ENCODE measurements around the gene GPS1.

DNA sequence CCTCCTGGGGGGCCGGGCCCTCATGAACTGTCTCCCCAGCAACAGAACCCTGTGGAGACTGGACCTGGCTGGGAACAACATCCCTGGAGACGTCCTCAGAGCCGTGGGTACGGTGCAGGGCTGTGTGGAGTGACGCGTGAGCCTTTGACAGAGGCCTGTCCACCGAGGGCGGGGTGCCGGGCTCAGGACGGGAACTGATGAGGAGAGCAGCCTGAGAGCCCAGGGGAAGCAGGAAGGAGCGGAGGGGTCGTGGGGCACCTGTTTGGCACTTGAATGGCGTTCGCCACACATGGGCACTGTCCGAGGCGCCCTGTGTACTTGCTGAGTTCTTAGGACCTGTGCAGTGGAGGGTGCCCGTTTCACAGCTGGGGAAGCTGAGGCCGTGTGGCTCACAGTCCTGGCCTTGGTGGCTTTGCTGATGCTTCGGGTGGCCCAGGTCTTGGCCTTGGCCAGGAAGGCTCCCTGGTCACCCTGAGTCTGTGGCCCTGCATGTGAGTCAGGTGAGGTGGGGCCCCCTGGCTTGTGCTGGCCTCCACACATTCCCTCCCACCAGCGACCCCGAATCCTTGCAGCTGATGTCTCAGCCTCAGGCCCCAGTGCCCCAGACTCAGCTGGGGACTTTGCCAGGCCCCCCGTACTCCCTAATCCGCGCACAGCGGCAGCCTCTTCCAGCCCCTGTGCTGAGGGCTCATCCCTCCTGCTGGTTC, 26.1 kb upstream of the GPS1 start:
- TF ChIP-seq GATA2 (CRISPR knock-in tag; IDR thresholded peaks at IDR 0.05) (no peak), DDX20 (tag; IDR thresholded peaks at IDR 0.05; ENCODE audit: low read depth) (no peak), TCF7L2 (IDR thresholded peaks at IDR 0.05; ENCODE audit: low read depth, low read length) (no peak), ZNF586 (CRISPR knock-in tag; conservative IDR thresholded peaks at IDR 0.05) (no peak), POLR2A (conservative IDR thresholded peaks at IDR 0.05) (no peak), RFX5 (IDR thresholded peaks at IDR 0.05; ENCODE audit: low read depth, low read length) (no peak), EZH2 (IDR thresholded peaks at IDR 0.05; ENCODE audit: borderline replicate concordance, low read depth, low read length) (no peak), ZFP36 (IDR thresholded peaks at IDR 0.05; ENCODE audit: low read depth, low read length, partially characterized antibody) (no peak), TEAD2 (tag; IDR thresholded peaks at IDR 0.05) (no peak)
- TF ChIP-seq, protein P1, sequence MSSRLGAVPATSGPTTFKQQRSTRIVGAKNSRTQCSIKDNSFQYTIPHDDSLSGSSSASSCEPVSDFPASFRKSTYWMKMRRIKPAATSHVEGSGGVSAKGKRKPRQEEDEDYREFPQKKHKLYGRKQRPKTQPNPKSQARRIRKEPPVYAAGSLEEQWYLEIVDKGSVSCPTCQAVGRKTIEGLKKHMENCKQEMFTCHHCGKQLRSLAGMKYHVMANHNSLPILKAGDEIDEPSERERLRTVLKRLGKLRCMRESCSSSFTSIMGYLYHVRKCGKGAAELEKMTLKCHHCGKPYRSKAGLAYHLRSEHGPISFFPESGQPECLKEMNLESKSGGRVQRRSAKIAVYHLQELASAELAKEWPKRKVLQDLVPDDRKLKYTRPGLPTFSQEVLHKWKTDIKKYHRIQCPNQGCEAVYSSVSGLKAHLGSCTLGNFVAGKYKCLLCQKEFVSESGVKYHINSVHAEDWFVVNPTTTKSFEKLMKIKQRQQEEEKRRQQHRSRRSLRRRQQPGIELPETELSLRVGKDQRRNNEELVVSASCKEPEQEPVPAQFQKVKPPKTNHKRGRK (tag; IDR thresholded peaks at IDR 0.05): no peak
- TF ChIP-seq, protein P2, sequence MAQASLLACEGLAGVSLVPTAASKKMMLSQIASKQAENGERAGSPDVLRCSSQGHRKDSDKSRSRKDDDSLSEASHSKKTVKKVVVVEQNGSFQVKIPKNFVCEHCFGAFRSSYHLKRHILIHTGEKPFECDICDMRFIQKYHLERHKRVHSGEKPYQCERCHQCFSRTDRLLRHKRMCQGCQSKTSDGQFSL (CRISPR knock-in tag; IDR thresholded peaks at IDR 0.05): no peak
- TF ChIP-seq, protein P2 (tag; IDR thresholded peaks at IDR 0.05): no peak
- TF ChIP-seq, protein P3, sequence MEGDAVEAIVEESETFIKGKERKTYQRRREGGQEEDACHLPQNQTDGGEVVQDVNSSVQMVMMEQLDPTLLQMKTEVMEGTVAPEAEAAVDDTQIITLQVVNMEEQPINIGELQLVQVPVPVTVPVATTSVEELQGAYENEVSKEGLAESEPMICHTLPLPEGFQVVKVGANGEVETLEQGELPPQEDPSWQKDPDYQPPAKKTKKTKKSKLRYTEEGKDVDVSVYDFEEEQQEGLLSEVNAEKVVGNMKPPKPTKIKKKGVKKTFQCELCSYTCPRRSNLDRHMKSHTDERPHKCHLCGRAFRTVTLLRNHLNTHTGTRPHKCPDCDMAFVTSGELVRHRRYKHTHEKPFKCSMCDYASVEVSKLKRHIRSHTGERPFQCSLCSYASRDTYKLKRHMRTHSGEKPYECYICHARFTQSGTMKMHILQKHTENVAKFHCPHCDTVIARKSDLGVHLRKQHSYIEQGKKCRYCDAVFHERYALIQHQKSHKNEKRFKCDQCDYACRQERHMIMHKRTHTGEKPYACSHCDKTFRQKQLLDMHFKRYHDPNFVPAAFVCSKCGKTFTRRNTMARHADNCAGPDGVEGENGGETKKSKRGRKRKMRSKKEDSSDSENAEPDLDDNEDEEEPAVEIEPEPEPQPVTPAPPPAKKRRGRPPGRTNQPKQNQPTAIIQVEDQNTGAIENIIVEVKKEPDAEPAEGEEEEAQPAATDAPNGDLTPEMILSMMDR (IDR thresholded peaks at IDR 0.05 in 2 of 3, conservative IDR thresholded peaks at IDR 0.05 in 1 of 3; ENCODE audit: insufficient read depth in 2 of 3, low read depth in 1 of 3, low read length in 3 of 3): no peak

All from K562 (cell line).